HEK293T (cell line): ENCODE measurements around the gene ARAF.

ENCODE experiments used
- BHLHE40 ChIP-seq: fragments of 450-650 bp; IDR thresholded peaks from 2 replicates; pipeline ENCODE4 v1.6.1; 2016; ENCODE audit warnings: mild to moderate bottlenecking, moderate library complexity, borderline replicate concordance
- CTBP1 ChIP-seq: fragments of 450-650 bp; IDR thresholded peaks from 2 replicates; pipeline ENCODE4 v1.6.1; 2016; ENCODE audit warnings: borderline replicate concordance
- ZNF384 ChIP-seq: fragments of 450-650 bp; IDR thresholded peaks from 2 replicates; pipeline ENCODE4 v1.6.1; 2016

DNA sequence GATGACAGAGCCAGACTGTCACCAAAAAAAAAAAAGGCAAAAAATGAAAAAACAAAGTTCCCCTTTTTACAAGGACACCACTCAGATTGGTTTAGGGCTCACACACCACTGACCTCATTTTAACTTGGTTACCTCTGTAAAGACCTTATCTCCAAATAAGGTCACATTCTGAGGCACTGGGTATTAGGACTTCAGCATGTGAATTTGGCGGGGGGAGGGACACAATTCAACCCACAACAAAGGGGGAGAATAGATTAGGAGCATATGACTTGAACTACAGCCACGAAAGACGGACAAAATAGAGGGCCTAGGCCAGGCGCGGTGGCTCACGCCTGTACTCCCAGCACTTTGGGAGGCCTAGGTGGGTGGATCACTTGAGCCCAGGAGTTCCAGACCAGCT lies 31.0 kb upstream of the ARAF start:
- no peak for TF ChIP-seq BHLHE40
- no peak for TF ChIP-seq ZNF384
- no peak for TF ChIP-seq CTBP1
